ENCODE results near the gene NEU1. TPM values are rescaled to one million over a fixed set of nuclear protein-coding genes. Genes with fewer than 3 reads are reported as not detected.
"Not testable (repeated sequence)": the region's sequence is repeated elsewhere in the genome, so short reads cannot be mapped to it uniquely, and the experiment has no call there.

NEU1 gene
- polyA plus RNA-seq, 4 donors, result 72.1 to 78.2 (median 75.1) TPM

- DNase-seq (ENCODE audit: low read depth in 4 of 4, low spot score in 2 of 4), result no peak
These were observed 13.3 kb upstream of the NEU1 start for GRCh38 chr6:31875877-31876276.

DNA sequence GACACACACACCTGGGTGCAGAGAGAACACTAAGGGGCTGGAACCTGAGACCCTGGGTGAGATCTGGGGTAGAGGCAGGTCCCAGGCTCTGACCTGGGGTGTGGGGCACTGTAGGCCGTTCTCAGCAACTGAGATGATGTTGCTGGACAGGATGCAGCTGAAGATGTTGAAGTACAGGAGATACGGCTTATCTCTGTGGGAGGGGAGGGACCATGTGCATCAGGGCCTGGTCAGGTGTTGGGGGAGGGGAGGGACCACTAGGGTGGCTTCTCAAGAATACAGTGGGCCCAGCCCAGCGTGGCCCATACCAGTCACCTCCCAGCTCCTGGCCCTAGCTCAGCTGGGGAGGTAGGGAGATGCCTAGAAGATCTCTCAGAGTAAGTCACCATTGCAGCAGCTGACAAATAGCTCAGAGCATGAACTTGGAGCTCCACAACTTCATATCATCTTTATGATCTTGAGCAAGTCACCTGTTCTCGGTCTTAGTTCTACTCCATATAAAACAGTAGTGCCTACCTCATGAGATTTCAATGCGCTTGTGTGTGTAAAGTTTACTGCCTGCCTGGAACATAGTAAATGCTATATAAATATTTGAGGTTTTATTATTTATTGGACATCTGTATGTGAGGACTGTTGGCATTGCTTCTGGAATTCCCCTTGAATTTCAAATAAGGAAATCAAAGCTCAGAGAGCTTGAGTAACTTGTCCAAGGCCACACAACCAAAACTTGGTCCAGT lies 12.4 kb upstream of the NEU1 start:
- DNase-seq (ENCODE audit: low read depth in 4 of 4, low spot score in 2 of 4), result no peak

GRCh38 chr6:31874084-31874670 lies 11.6 kb upstream of the NEU1 start:
- no peak for DNase-seq (ENCODE audit: low read depth in 4 of 4, low spot score in 2 of 4)

GRCh38 chr6:31871046-31871659 lies 8.5 kb upstream of the NEU1 start:
- DNase-seq (ENCODE audit: low read depth in 4 of 4, low spot score in 2 of 4), result no peak

- DNase-seq (ENCODE audit: low read depth in 4 of 4, low spot score in 2 of 4), result no peak
These were observed 7.8 kb upstream of the NEU1 start for GRCh38 chr6:31870385-31870921.

DNA sequence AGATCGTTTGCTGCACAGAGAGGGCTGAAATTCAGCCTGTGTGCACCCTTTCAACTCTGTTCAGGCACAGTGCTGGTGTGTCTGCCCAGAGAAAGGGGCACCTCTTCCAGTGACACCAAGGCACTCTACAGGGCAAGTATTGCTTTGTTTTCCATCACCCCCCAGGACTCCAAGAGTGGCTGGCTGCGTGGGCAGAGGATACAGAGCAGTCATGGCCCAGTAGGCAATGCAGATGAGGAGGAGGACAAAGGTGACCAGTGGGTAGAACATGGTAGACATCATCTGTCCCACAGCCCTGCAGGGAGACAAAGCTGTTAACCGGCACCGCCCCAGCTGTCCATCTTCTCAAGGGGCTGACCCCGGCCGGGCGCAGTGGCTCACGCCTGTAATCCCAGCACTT lies 6.7 kb upstream of the NEU1 start:
- DNase-seq (ENCODE audit: low read depth in 4 of 4, low spot score in 2 of 4), result no peak

DNA sequence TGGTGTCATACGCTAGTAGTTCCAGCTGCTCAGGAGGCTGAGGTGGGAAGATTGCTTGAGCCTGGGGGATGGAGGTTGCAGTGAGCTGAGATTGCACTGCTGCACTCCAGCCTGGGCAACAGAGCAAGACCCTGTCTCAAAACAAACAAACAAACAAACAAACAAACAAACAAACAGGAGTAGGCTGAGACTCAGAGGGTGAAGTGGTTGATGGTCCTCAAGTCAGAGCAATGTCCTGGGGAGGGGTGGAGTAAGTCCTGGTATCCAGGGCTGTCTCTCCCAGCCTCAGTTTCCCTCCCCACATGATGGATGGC lies 6.0 kb upstream of the NEU1 start:
- DNase-seq (ENCODE audit: low read depth in 4 of 4, low spot score in 2 of 4), result not testable (repeated sequence)

GRCh38 chr6:31865205-31866118 lies 2.8 kb upstream of the NEU1 start:
- no peak for DNase-seq (ENCODE audit: low read depth in 4 of 4, low spot score in 2 of 4)

- DNase-seq (ENCODE audit: low read depth in 4 of 4, low spot score in 2 of 4), result no peak
These were observed 2.2 kb upstream of the NEU1 start for GRCh38 chr6:31864818-31865204.

DNA sequence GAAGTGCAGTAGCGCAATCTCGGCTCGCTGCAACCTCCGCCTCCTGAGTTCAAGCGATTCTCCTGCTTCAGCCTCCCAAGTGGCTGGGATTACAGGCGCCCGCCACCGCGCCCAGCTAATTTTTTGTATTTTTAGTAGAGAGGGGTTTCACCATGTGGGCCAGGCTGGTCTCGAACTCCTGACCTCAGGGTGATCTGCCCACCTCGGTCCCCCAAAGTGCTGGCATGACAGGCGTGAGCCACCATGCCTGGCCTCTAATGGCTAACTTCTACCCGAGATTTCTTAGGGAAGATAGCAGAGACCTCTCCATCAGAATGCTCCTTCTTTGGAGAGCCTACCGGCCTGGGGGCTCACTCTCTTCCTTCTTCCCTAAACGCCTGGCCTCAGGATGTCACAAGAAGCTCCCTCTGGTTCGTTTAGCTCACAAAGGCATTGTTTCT lies 1.5 kb upstream of the NEU1 start:
- DNase-seq (ENCODE audit: low read depth in 4 of 4, low spot score in 2 of 4), result not testable (repeated sequence)

DNA sequence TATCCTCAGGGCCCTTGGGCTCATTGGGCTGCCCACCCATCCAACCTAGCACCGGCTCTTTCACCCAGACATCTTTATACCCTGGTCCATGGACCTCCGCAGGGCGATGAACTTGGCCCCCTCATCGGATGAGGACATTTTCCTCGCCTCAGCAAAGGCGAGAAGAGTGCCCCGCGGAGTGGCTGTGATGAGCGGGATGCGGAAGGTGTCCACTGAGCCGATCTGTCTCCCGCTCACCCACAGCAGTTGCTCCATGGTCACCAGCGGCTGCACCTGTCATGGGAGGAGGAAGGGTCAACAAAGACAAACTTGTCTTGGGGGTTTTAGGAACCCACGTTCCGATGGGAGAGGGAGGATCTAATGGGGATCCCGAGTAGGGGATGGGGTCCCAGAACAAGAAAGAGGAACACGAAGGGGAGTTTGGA lies 690 bp downstream of the NEU1 start:
- no peak for DNase-seq (ENCODE audit: low read depth in 4 of 4, low spot score in 2 of 4)

DNA sequence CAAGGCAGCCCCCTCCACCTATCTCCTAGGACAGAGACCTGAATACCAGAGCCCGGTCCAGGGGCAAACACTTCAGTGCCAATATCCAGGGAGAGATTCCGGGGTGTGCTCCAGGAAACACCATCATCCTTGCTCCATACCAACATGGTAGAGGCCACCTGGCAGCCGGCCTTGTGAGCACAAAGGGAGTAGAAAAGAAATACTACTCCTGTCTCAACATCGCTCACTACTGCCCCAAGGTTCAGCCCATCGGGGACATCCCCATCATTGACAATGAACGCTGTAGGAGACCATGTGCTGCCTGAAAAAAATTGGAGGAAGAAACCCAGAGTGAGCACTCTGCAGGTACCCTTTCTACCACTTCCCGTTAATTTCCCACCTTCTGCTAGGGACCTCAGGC lies 1.5 kb downstream of the NEU1 start:
- DNase-seq (ENCODE audit: low read depth in 4 of 4, low spot score in 2 of 4), result no peak

DNA sequence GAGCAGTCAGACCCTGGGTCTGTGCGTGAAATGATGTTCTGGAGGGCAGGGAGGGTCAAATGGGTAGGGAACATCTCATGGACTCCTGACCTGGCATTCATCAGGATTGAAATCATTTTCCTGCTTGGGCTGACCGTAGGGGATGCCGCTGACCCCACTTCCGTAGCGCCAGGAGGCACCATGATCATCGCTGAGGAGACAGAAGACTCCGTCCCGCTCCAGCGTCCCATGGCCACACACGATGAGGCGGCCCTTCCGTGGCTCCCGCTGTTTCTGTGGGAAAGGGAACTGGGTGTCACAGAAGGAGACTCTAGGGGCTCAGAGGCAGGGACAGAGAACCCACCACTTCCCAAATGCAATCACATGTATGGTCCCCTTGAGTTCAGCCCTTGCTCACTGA lies 2.3 kb downstream of the NEU1 start:
- no peak for DNase-seq (ENCODE audit: low read depth in 4 of 4, low spot score in 2 of 4)

DNA sequence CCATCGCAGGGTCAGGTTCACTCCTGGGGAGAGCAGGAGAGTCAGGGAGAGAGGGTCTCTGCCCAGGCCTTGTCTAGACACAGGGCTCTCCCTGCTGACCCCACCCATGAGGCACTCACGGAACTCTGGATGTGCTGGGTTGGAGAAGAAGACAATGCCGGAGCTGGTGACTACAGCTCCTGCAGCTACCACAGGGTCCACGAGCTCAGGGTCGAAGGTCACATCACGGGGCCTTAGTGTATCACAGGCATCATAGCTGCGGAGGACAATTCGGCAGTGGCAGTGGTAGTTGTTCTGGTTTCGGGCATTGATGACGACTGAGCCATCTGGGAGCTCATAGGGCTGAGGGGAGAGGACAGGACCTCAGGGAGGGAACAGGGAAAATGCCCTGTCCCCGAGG lies 2.7 kb downstream of the NEU1 start:
- DNase-seq (ENCODE audit: low read depth in 4 of 4, low spot score in 2 of 4), result no peak

DNA sequence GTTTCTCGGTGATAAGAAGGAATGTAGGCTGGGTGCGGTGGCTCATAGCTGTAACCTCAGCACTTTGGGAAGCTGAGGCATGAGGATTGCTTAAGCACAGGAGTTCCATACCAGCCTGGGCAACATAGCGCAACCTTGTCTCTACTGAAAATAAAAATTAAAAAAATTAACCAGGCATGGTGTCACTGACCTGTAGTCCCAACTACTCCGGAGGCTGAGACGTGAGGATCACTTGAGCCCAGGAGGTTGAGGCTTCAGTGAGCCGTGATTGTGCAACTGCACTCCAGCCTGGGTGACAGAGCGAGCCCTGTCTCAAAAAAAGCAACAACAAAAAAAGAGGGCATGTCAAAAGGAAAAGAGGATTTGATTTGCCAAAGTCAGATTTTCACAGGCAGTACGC lies 3.9 kb downstream of the NEU1 start:
- DNase-seq (ENCODE audit: low read depth in 4 of 4, low spot score in 2 of 4), result no peak

DNA sequence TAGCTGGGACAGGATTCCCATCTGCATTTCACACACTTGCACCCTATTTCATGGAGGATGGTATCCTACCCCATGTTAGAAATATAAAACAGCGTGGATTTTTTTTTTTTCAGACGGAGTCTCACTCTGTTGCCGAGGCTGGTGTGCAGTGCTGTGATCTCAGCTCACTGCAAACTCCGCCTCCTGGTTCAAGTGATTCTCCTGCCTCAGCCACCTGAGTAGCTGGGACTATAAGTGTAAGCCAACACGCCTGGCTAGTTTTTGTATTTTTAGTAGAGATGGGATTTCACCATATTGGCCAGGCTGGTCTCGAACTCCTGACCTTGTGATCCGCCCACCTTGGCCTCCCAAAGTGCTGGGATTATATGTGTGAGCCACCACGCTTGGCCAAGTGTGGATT lies 4.8 kb downstream of the NEU1 start:
- DNase-seq (ENCODE audit: low read depth in 4 of 4, low spot score in 2 of 4), result not testable (repeated sequence)

DNA sequence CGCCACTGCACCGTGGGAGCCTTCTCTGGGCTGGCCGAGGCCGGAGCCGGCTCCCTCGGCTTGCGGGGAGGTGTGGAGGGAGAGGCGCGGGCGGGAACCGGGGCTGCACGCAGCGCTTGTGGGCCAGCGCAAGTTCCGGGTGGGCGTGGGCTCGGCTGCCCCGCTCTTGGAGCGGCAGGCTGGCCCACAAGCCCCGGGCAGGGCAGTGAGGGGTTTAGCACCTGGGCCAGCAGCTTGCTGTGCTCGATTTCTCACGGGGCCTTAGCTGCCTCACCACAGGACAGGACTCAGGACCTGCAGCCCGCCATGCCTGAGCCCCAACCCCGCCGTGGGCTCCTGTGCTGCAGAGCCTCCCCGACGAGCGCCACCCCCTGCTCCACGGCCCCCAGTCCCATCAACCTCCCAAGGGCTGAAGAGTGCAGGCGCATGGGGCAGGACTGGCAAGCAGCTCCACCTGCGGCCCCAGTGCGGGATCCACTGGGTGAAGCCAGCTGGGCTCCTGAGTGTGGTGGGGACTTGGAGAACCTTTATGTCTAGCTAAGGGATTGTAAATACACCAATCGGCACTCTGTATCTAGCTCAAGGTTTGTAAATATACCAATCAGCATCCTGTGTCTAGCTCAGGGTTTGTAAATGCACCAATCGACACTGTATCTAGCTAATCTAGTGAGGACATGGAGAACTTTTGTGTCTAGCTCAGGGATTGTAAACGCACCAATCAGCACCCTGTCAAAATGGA lies 10.5 kb downstream of the NEU1 start:
- DNase-seq (ENCODE audit: low read depth in 4 of 4, low spot score in 2 of 4), result not testable (repeated sequence)

GRCh38 chr6:31851485-31851832 lies 11.2 kb downstream of the NEU1 start:
- DNase-seq (ENCODE audit: low read depth in 4 of 4, low spot score in 2 of 4), result no peak

DNA sequence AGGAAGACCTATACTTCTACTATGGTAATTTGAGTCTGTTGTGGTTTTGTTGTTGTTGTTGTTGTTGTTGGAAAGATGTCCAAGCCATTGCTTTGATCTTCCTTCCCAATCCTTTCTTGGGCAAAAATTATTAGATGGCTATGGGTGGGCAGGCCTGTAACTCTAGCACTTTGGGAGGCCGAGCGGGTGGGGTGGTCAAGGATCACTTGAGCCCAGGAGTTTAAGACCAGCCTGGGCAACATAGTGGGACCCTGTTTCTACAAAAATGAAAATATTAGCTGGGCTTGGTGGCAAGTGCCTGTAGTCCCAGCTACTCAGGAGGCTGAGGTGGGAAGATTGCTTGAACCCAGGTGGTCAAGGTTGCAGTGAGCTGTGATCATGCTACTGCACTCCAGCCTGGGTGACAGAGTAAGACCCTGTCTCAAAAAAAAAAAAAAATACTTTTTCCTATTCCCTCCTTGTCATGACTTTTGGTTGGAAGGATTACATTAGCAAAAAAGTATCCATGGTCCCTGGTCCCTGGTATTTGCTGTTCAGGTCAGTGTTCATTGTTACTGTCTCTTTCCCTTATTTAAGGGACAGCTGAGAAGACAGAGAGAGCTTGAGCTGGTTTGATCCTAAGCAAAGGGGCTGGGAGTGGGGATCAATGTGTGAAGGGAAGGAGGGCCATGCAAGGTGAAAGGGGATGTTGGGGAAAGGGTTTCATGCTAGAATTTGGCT lies 11.7 kb downstream of the NEU1 start:
- DNase-seq (ENCODE audit: low read depth in 4 of 4, low spot score in 2 of 4), result no peak

Measured in left renal cortex interstitium (tissue), 4 donors.